H9 (cell line): Measurements from ENCODE around the gene CRYBG2. TPM values are rescaled to one million over a fixed set of nuclear protein-coding genes. Genes with fewer than 3 reads are reported as not detected.

Source experiments
- DNase-seq: peaks from one replicate; pipeline ENCODE4 v3.0.0-alpha.2; 2017
- H2AFZ ChIP-seq: one replicate; pipeline ENCODE4 v1.6.1; 2013; ENCODE audit warnings: mild to moderate bottlenecking, low read length, control low read depth, moderate library complexity
- H2AK5ac ChIP-seq: 2 replicates; pipeline ENCODE4 v1.6.1; 2013; ENCODE audit warnings: low read length, control low read depth, mixed read lengths; ENCODE audit not compliant: insufficient read length
- H2BK120ac ChIP-seq: one replicate; pipeline ENCODE4 v1.6.1; 2013; ENCODE audit warnings: low read depth, mild to moderate bottlenecking, low read length, control low read depth, inconsistent platforms; ENCODE audit not compliant: poor library complexity, severe bottlenecking
- H2BK12ac ChIP-seq: 2 replicates; pipeline ENCODE4 v1.6.1; 2013; ENCODE audit warnings: low read length, control low read depth, mixed read lengths, low read depth; ENCODE audit not compliant: insufficient read length
- H2BK15ac ChIP-seq: 2 replicates; pipeline ENCODE4 v1.6.1; 2013; ENCODE audit warnings: low read depth, low read length, control low read depth
- H2BK20ac ChIP-seq: one replicate; pipeline ENCODE4 v1.6.1; 2013; ENCODE audit warnings: low read depth, mild to moderate bottlenecking, low read length, control low read depth, inconsistent platforms; ENCODE audit not compliant: poor library complexity, severe bottlenecking
- H2BK5ac ChIP-seq: 2 replicates; pipeline ENCODE4 v1.6.1; 2013; ENCODE audit warnings: low read length, control low read depth, mixed read lengths; ENCODE audit not compliant: insufficient read length
- H3K14ac ChIP-seq: 2 replicates; pipeline ENCODE4 v1.6.1; 2013; ENCODE audit warnings: low read length, control low read depth; ENCODE audit not compliant: insufficient read depth
- H3K18ac ChIP-seq: 2 replicates; pipeline ENCODE4 v1.6.1; 2013; ENCODE audit warnings: low read depth, mild to moderate bottlenecking, mixed read lengths, low read length, control low read depth; ENCODE audit not compliant: insufficient read length
- H3K23ac ChIP-seq: 2 replicates; pipeline ENCODE4 v1.6.1; 2013; ENCODE audit warnings: low read length, control low read depth, mixed read lengths, low read depth; ENCODE audit not compliant: insufficient read length
- H3K23me2 ChIP-seq: 2 replicates; pipeline ENCODE4 v1.6.1; 2013; ENCODE audit warnings: low read depth, mild to moderate bottlenecking, mixed read lengths, low read length, control low read depth; ENCODE audit not compliant: insufficient read length, poor library complexity, severe bottlenecking
- H3K27ac ChIP-seq: 2 replicates; pipeline ENCODE4 v1.5.1; 2013; ENCODE audit warnings: low read length, control low read depth, mixed read lengths, low read depth; ENCODE audit not compliant: insufficient read length
- H3K27me3 ChIP-seq: 2 replicates; pipeline ENCODE4 v1.6.1; 2013; ENCODE audit warnings: low read length, control low read depth, inconsistent platforms; ENCODE audit not compliant: insufficient read depth
- H3K4ac ChIP-seq: 2 replicates; pipeline ENCODE4 v1.6.1; 2013; ENCODE audit warnings: low read depth, mild to moderate bottlenecking, control low read depth, inconsistent platforms, low read length, moderate library complexity
- H3K4me1 ChIP-seq: 2 replicates; pipeline ENCODE4 v1.6.1; 2013; ENCODE audit warnings: low read length, control low read depth, inconsistent platforms; ENCODE audit not compliant: insufficient read depth
- H3K4me2 ChIP-seq: 2 replicates; pipeline ENCODE4 v1.6.1; 2013; ENCODE audit warnings: low read length, control low read depth, mixed read lengths; ENCODE audit not compliant: insufficient read length, insufficient read depth
- H3K56ac ChIP-seq: 2 replicates; pipeline ENCODE4 v1.6.1; 2013; ENCODE audit warnings: low read depth, mild to moderate bottlenecking, mixed read lengths, low read length, control low read depth; ENCODE audit not compliant: insufficient read length
- H3K79me1 ChIP-seq: 2 replicates; pipeline ENCODE4 v1.6.1; 2013; ENCODE audit warnings: low read depth, mild to moderate bottlenecking, moderate library complexity, low read length, control low read depth, inconsistent platforms; ENCODE audit not compliant: insufficient read depth, poor library complexity, severe bottlenecking
- H3K79me2 ChIP-seq: 2 replicates; pipeline ENCODE4 v1.6.1; 2013; ENCODE audit warnings: low read length, control low read depth, inconsistent platforms; ENCODE audit not compliant: insufficient read depth
- H3K9ac ChIP-seq: 2 replicates; pipeline ENCODE4 v1.6.1; 2013; ENCODE audit warnings: low read length, control low read depth, mixed read lengths; ENCODE audit not compliant: insufficient read length; ENCODE audit errors: extremely low read depth
- H3K9me3 ChIP-seq: one replicate; pipeline ENCODE4 v1.6.1; 2013; ENCODE audit warnings: low read depth, low read length, inconsistent platforms; ENCODE audit not compliant: control insufficient read depth
- H3T11ph ChIP-seq: one replicate; pipeline ENCODE4 v1.6.1; 2013; ENCODE audit warnings: mild to moderate bottlenecking, low read length, control low read depth, inconsistent platforms
- H4K20me1 ChIP-seq: one replicate; pipeline ENCODE4 v1.6.1; 2013; ENCODE audit not compliant: control insufficient read depth, insufficient read length, insufficient read depth
- H4K5ac ChIP-seq: 2 replicates; pipeline ENCODE4 v1.6.1; 2013; ENCODE audit warnings: low read depth, mild to moderate bottlenecking, mixed read lengths, low read length, control low read depth; ENCODE audit not compliant: insufficient read length
- H4K8ac ChIP-seq: replicated peaks from 2 replicates; pipeline ENCODE4 v1.6.1; 2013; ENCODE audit warnings: low read length, control low read depth, mixed read lengths, low read depth; ENCODE audit not compliant: insufficient read length
- H4K91ac ChIP-seq: 2 replicates; pipeline ENCODE4 v1.6.1; 2013; ENCODE audit warnings: low read depth, mild to moderate bottlenecking, moderate library complexity, mixed read lengths, low read length, control low read depth; ENCODE audit not compliant: insufficient read length
- H3K27ac Mint-ChIP-seq, 3 experiments: 2 replicates in 2 of 3; 3 replicates in 1 of 3; pipeline ENCODE4 v1.8.0; 2020 to 2021; ENCODE audit warnings: mixed read lengths in 3 of 3, mild to moderate bottlenecking in 1 of 3, moderate library complexity in 1 of 3
- H3K27me3 Mint-ChIP-seq: 2 replicates; pipeline ENCODE4 v1.8.0; 2021; ENCODE audit warnings: low read depth, mild to moderate bottlenecking, moderate library complexity, mixed read lengths
- H3K36me3 Mint-ChIP-seq, 3 experiments: 2 replicates in 2 of 3; 3 replicates in 1 of 3; pipeline ENCODE4 v1.8.0; 2020 to 2021; ENCODE audit warnings: low read depth in 3 of 3, mixed read lengths in 3 of 3; ENCODE audit not compliant: insufficient read depth in 1 of 3
- H3K4me1 Mint-ChIP-seq, 2 experiments: 2 replicates each; pipeline ENCODE4 v1.8.0; 2020; ENCODE audit warnings: mixed read lengths in 2 of 2
- H3K4me3 Mint-ChIP-seq, 2 experiments: 2 replicates in 1 of 2; 3 replicates in 1 of 2; pipeline ENCODE4 v1.8.0; 2020 to 2021; ENCODE audit warnings: mild to moderate bottlenecking in 2 of 2, mixed read lengths in 2 of 2, moderate library complexity in 1 of 2
- H3K9me3 Mint-ChIP-seq, 2 experiments: 2 replicates in 1 of 2; 3 replicates in 1 of 2; pipeline ENCODE4 v1.8.0; 2020; ENCODE audit warnings: mild to moderate bottlenecking in 2 of 2, mixed read lengths in 2 of 2, moderate library complexity in 1 of 2
- CTCF ChIP-seq: fragments of 200-600 bp; sonication (generic); conservative IDR thresholded peaks from 3 replicates; pipeline ENCODE4 v1.8.0; 2021; ENCODE audit warnings: antibody characterized with exemption, mild to moderate bottlenecking
- WGBS: extraction: QIAGEN DNeasy Blood & Tissue Kit; methylation state at CpG from one replicate; pipeline ENCODE4 v1.1.7; 2013; ENCODE audit warnings: missing lambda C conversion rate, low lambda C conversion rate, mixed read lengths; ENCODE audit not compliant: insufficient read length; ENCODE audit errors: extremely low coverage; 5-methylcytosine and 5-hydroxymethylcytosine counted together
- total RNA-seq: library from RNA; stranded (reverse); gene quantifications from 2 replicates; pipeline ENCODE4 v1.2.1, GENCODE V29; 2021

Gene CRYBG2
- total RNA-seq, 1 experiment from 2014 or later: 12.8 TPM

GRCh38 chr1:26338670-26339069 lies 15.3 kb downstream of the CRYBG2 start:
- Mint-ChIP-seq H3K9me3 (no peaks in the 10 kb centered on the region), H3K27ac (no peak overlapping the region), H3K36me3 (peaks cover 0 to 2% (median 0%) of the 10 kb centered on the region in 3 experiments; a peak in 1 of 7 replicates), H3K27me3 (peaks cover 24% of the 10 kb centered on the region), H3K4me1 (peaks cover 29 to 36% of the 10 kb centered on the region in 2 experiments), H3K4me3 (no peak overlapping the region; a peak in 1 of 5 replicates)
- H3K23ac ChIP-seq: no peak overlapping the region
- no peak overlapping the region for H2BK12ac ChIP-seq
- no peak overlapping the region for H4K91ac ChIP-seq
- no peaks in the 10 kb centered on the region for H3K9me3 ChIP-seq
- no peak overlapping the region for H3K4me2 ChIP-seq
- DNase-seq: no peak
- H2BK20ac ChIP-seq: no peak overlapping the region
- no CpG with 5 or more reads among the region's 1 CpG for WGBS
- H3K56ac ChIP-seq: no peak overlapping the region
- H2AFZ ChIP-seq: no peak overlapping the region
- H3K4ac ChIP-seq: no peak overlapping the region
- no peaks in the 10 kb centered on the region for H3K79me1 ChIP-seq
- H3K4me1 ChIP-seq: no peaks in the 10 kb centered on the region; the same call in 1 of the 2 replicates
- H3K27ac ChIP-seq: no peak overlapping the region
- H3K79me2 ChIP-seq: no peaks in the 10 kb centered on the region
- no peak overlapping the region for H3K9ac ChIP-seq
- no peak overlapping the region for H3K14ac ChIP-seq
- no peak overlapping the region for H4K5ac ChIP-seq
- H3K23me2 ChIP-seq: peaks cover 4% of the 10 kb centered on the region
- no peaks in the 10 kb centered on the region for H3K27me3 ChIP-seq
- H2BK5ac ChIP-seq: no peak overlapping the region
- H2BK15ac ChIP-seq: no peak overlapping the region
- H3K18ac ChIP-seq: no peak overlapping the region
- no peak overlapping the region for H3T11ph ChIP-seq
- no peak overlapping the region for H2BK120ac ChIP-seq
- TF ChIP-seq CTCF: no peak
- no peak overlapping the region for H2AK5ac ChIP-seq
- H4K20me1 ChIP-seq: no peaks in the 10 kb centered on the region
- H4K8ac ChIP-seq: no peak overlapping the region
